Endometrial microvascular endothelial cells (primary cell): ENCODE measurements around the gene UBE4B. TPM values are rescaled to one million over a fixed set of nuclear protein-coding genes. Genes with fewer than 3 reads are reported as not detected.
"Not testable (repeated sequence)": the region's sequence is repeated elsewhere in the genome, so short reads cannot be mapped to it uniquely, and the experiment has no call there.

ENCODE experiments used
- in situ Hi-C: cut with HindIII; loops from 2 replicates; pipeline ENCODE4 v1.10.0; 2017; ENCODE audit warnings: low sequenced_read_pairs, low pct_unique_long_range_greater_than_20kb; ENCODE audit errors: inconsistent ontology term
- total RNA-seq: library from RNA; depleted of rRNA; stranded (reverse); fragments of >200 nt; gene quantifications from one replicate; pipeline ENCODE4 v1.2.3, GENCODE V29; 2015; ENCODE audit errors: inconsistent ontology term

UBE4B gene
- total RNA-seq, 1 donor from 2014 or later: 40.1 TPM

DNA sequence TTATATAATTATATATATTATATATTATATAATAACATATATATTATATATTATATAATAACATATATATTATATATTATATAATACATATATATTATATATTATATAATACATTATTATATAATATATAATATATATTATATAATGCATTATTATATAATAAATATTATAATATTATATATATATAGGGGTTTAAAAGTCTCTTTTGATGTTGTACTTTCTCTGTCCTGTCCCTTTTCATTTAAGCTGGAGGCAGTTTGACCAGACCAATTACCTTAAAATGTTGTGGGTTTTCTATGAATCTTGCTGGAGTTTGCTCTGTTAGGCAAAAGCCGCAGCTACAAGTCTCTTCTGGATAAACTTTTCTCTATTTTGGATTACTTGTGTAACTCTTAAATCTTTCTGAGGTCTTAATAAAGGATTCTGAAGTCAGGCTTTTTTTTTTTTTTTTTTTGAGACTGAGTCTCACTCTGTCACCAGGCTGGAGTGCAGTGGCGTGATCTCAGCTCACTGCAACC, 155.4 kb downstream of the UBE4B start:
- in situ Hi-C loops: no loop called here

DNA sequence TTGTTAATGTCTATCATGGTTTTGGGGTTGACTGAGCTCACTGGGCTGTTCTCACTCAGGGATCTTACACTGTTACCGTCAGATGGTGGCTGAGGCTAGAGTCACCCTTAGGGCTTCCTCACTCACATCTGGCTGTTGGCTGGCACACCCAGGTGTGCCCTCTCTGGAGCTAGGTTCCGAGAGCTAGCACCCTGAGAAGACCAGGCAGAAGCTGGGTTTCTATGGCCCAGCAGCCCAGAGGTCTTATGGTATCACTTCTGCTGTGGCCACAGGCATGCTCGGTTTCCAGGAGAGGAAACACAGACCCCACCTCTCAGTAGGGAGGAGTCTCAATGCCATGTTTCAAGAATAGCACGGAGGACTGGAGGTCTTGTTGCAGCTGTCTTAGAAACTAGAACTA, 156.9 kb downstream of the UBE4B start:
- in situ Hi-C loops: no loop called here

DNA sequence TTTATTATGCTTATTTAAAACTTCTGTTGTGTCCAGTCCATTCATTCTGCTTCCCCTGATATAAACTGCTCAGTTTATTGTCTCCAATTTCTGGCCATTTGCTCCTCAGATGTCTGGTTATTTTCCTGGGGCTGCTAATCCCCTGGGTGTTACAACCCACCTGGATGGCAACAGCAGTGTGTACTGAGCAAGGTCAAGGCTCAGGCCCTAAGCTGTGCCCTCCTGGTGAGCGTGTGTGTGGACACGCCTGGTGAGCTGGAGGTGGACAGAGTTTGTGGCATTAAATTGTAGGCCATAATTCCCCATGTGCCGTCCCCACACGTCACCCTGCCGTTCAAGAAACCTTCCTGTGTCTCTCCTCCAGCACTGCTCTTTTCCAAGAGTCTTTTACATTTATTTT, 159.5 kb downstream of the UBE4B start:
- in situ Hi-C loops: no loop called here

DNA sequence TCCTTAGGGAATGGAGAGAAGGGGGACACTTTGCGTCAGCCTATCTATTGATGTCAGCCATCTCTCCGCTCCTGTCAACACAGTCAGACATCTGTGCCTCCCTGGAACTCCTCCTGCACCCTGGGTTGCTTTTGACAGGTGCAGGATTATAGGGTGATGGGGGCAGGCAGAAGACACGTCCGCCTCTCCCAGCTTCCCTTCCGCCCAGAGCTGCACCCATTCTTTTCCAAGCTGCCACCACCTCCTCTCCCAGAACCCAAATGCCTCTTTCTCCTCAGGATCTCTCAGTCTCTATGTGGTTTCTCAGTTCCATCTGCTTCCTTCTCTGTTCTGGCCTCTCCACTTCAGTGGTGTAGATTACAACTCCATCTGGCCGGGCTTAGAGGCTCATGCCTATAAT, 160.5 kb downstream of the UBE4B start:
- in situ Hi-C loops: no loop called here

DNA sequence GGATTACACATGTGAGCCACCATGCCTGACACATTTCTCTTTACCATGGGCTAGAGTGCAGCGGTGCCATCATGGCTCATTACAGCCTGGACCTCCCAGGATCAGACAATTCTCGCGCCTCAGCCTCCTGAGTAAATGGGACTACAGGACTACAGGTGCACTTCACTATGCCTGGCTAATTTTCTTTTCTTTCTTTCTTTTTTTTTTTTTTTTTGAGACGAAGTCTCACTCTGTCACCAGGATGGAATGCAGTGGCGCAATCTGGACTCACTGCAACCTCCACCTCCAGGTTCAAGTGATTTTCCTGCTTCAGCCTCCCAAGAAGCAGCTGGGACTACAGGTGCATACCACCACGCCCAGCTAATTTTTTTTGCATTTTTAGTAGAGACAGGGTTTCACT, 162.8 kb downstream of the UBE4B start:
- in situ Hi-C loops: no loop called here

DNA sequence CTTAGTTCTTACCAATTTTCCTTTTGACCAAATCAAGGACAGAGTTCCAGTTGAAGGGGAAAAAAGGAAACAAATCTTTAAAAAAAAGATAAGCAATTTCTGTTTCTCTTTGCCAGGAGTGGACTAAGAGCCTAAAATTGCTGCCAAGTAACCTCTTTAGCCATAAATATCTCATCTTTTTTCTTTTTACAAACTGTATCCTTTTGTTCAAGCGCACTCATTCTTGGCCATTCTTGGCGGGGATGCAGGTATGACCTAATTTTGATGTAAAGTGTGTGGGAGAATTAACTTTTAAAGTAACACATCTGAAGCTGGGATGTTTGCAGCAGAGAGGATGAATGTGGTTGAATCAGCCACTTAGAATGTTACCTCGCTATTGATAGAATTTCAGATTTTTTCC, 164.2 kb downstream of the UBE4B start:
- in situ Hi-C loops: no loop called here

DNA sequence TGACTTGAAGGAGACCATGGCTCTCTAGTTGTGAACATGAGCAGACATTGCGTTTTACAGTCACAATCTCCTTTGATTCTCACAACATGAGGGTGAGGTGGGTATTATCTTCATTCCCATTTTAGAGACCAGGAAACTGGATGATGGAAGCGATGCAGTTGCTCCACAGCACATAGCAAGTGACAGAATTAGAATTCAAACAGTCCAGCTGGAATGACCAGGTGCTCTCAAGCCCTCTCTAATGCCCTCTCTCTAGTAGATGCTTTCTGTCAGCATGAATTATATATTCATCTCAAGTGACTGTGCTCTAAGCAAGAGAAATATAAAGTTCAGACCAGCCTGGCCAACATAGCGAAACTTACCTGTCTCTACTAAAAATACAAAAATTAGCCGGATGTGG, 167.9 kb downstream of the UBE4B start:
- in situ Hi-C loops: no loop called here

DNA sequence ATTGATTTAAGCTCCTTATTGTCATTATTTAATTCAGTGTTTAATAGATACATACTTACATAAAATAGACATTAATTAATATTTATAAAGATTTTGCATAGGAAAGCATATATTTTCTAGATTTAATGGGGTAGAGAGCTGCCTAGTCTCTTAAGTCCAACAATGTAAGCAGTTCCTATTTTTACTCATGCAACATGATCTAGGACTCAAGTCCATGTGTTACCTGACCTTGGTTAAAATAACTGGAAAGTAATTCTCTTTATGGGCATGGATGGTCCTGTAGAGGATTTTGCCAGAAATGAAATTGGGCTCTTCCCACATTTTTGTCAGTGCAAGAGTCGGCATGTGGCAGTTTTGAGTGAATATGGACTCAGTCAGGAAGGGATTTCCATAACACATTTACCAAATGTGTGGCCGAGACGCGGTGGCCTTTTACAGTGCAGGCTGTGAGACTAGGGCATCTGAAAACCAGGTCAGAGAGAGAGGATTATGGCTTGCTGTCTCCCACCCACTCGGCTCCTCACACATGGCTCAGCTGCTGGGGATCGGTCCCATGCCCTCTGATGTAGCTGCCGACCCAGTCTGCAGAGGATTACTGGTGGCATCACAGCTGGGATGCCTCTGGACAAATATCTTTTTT, 171.4 kb downstream of the UBE4B start:
- in situ Hi-C loops: no loop called here

DNA sequence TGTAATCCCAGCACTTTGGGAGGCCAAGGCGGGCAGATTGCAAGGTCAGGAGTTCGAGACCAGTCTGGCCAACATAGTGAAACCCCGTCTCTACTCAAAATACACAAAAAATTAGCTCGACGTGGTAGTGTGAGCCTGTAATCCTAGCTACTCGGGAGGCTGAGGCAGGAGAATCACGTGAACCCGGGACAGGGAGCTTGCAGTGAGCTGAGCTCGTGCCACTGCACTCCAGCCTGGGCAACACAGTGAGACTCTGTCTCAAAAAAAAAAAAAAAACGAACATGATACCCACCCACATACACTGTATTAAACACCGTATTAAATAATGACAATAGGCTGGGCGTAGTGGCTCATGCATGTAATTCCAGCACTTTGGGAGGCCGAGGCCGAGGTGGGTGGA, 172.4 kb downstream of the UBE4B start:
- in situ Hi-C loops: not testable (repeated sequence)

DNA sequence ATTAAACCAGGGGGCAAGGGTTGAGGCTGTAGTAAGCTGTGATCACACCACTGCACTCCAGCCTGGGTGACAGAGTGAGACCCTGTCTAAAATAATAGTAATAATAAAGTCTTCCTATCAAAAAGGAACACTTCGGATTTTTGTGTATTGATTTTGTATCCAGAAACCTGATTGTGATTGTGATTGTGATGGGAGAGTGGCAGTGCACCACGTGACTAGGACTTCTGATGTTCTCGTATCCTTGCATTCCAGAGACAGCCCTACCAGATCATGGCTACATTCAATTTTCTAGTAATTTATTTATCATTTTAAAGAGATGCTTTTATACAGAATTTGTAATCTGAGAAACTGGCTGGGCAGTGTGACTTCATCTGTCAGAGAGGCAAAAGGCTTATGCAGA, 175.1 kb downstream of the UBE4B start:
- in situ Hi-C loops: no loop called here

DNA sequence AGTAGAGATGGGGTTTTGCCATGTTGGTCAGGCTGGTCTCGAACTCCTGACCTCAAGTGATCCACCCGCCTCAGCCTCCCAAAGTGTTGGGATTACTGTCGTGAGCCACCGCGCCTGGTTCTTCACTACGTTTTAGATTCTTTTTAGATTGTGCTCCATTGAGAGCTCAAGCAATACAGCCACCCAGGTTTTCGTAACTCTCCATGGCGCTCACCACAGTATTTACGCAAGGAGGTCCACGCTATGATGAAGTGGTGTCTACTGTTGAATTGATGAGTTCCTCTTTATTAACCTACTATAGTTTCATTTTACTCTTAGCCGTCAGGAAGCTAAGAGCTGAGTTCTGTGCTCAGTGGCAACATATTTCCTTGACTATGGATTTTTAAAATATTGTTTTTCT, 175.8 kb downstream of the UBE4B start:
- in situ Hi-C loops: no loop called here

DNA sequence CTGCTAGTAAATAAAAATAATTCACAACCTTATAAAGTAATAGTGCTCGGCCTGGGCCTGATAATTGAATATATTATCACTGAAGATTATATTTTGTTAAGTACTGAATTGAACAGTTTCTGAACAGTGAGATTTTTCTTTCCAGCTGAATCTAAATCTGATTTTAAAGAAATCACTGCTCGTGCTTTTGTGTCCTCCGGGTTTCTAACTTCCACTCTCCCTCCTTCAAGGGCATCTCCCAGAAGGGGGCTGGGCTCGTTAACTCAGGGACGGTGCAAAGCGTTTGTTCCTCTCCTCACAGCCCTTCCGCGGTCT, 176.8 kb downstream of the UBE4B start:
- in situ Hi-C loops: no loop called here

DNA sequence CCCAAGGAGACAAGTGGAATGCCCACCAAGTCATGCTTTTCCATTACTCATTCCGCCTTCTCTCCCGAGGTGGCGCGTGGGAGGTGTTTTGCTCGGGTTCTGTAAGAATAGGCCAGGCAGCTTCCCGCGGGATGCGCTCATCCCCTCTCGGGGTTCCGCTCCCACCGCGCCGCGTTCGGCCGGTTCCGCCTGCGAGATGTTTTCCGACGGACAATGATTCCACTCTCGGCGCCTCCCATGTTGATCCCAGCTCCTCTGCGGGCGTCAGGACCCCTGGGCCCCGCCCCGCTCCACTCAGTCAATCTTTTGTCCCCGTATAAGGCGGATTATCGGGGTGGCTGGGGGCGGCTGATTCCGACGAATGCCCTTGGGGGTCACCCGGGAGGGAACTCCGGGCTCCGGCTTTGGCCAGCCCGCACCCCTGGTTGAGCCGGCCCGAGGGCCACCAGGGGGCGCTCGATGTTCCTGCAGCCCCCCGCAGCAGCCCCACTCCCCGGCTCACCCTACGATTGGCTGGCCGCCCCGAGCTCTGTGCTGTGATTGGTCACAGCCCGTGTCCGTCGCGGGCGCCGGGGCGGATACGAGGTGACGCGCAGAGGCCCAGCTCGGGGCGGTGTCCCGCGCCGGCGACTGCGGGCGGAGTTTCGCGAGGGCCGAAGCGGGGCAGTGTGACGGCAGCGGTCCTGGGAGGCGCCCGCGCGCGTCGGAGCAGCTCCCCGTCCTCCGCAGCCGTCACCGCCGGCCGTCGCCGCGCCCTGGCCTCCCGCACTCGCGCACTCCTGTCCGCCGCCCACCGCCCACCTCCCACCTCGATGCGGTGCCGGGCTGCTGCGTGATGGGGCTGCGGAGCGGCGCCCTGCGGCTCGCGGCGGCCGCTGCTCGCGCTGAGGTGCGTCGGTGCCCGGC, 177.4 kb downstream of the UBE4B start, which contains the start of gene KIF1B:
KIF1B (plus strand) TSS at position 666 of the 906 bp plus-strand sequence. CDS start 21,759 bp downstream, outside the sequence.
- in situ Hi-C loops: no loop called here

DNA sequence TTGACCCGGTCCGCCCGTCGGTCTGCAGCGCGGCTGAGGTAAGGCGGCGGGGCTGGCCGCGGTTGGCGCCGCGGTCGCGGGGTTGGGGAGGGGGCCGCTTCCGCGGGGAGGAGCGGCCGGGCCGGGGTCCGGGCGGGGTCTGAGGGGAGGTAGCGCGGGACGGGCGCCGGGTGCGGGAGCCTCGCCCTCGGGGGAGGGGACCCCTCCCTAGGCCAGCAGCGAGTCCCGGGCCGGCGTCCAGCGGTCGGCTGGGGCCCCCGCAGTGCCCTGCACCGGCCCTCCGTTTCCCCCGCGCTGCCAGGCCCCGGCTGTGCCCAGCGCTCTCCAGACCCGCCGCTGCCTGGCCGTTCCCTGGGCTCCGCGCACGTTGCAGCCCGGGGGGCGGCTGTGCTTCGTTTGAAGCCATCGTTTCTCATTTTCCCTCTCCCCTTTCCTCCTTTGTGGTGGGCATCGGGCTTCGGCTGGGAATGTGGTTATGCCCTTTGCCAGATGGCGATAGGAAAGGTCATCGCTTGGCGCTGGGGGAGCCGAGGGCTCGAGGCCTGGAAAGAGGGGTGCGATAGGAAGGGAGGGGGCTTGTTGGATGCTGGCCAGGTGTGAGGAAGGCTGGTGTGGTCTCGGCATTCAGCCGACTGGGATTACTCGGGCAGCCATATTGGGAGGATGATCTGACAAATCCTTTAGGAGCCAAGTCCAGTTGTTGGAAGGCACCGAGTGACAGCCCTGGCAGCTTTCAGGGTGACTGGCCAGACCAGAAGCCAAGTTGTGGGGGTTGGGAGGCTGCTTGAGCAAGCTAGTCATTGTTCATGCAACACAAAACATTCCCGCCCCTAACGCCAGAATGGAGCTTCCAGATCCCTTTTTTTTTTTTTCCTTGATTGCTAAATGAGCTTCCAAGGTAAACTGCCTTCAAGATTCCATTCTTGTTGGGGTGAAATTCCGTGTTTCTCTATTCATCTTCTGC, 178.4 kb downstream of the UBE4B start:
- in situ Hi-C loops: no loop called here

DNA sequence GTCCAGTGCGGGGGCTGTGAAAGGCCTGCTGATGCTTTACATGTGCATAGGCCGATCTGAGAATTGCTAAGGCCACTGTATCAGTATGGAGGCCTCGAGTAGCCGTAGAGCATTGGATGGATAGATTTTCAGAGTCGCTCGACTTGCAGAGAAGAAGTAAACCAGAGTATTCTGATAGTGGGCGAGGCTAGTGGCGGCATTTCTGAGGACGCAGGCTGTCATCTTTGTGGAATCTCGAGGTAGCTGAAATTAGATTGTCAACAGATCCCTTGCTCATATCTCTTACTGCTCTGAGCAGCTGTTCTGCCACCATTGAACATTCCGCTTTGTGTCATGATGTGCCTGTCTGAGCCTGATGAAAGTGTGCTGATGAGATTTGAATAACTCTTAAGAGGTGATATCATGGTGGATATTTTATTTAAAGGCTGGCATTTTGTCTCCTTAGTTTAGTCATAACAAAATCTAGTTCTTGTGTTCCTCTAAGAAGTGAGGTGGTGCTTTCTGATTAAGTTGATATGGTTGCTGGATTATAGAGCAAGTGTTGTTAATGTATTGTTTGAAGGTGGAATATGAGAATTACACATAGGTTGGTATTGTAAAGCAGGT, 179.2 kb downstream of the UBE4B start:
- in situ Hi-C loops: no loop called here

DNA sequence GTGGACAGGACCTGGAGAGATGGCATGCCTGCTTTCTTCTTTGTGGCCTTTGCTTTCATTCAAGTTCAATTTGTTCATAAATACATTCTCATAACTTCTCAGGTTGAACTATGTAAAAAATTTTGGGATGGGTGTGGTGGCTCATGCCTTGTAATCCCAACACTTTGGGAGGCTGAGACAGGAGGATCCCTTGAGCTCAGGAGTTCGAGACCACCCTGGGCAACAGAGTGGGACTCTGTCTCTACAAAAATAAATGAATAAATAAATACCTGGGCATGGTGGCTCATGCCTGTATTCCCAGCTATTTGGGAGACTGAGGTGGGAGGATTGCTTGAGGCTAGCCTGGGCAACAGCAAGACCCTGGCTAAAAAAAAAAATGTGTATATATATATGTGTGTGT, 179.7 kb downstream of the UBE4B start:
- in situ Hi-C loops: no loop called here

DNA sequence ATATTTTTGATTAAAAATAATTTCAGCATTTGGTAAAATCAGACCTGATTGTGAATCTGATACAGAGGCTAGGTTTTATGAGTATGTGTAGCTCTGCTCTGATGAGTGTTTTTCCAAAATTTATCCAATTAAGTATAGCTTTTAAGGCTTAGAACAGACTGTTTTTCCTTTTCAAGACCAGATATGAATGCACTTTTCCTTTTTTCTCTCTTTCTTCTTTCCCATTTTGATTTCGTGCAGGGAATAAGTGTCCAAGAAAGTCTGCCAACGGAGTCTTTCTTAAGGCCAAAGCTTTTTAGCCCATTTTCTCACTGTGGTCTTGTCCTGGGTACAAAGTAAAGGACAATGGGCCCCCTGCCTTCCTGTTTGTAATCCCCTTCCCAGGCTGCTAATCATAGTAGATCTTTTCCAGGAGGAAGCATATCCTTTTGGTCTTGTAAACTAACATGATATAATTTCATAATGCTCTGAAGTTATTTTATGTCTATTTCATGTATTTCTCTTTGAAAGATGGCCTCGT, 180.5 kb downstream of the UBE4B start:
- in situ Hi-C loops: no loop called here

DNA sequence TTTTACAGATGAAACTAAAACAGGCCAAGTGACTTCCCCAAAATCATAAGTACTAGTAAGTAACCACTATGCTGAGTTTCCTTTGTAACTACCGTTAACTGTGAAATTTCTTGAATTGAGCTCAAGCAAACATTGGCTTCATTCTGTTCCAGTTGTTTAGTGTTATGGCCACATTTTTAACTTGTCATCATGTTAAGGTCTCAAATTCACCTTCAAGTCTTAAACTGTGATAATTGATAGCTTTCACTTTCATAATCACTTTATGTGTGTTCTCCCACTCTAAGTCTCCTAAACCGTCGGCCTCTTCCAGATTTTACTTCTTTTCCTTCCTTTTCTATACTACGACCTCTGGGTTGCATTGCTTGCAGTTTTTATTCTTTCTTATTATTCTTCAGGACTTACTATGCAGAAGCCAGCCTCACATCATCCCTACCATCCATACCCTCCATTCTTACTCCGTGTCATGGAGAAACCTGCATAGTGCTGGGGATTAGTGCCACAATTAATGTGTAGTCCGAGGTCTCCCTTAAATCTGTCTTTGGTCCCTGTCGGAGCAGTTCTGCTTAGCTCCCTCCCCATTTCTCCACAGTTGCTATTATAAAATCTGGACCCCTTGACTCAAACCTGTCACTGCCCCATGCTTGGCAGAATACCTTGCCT, 183.5 kb downstream of the UBE4B start:
- in situ Hi-C loops: no loop called here
